ENCODE data around the gene ANKEF1.
A peak's percentile ranks its signal among the peaks of the same experiment; 100 is the strongest.

The ANKEF1 gene

GRCh38 chr20:10007747-10008146, 27.0 kb upstream of the ANKEF1 start:
- no peaks in the 10 kb centered on the region for H3K9me2 ChIP-seq (replicated peaks; ENCODE audit: control insufficient read depth, low read length)
- TF ChIP-seq, protein P1, sequence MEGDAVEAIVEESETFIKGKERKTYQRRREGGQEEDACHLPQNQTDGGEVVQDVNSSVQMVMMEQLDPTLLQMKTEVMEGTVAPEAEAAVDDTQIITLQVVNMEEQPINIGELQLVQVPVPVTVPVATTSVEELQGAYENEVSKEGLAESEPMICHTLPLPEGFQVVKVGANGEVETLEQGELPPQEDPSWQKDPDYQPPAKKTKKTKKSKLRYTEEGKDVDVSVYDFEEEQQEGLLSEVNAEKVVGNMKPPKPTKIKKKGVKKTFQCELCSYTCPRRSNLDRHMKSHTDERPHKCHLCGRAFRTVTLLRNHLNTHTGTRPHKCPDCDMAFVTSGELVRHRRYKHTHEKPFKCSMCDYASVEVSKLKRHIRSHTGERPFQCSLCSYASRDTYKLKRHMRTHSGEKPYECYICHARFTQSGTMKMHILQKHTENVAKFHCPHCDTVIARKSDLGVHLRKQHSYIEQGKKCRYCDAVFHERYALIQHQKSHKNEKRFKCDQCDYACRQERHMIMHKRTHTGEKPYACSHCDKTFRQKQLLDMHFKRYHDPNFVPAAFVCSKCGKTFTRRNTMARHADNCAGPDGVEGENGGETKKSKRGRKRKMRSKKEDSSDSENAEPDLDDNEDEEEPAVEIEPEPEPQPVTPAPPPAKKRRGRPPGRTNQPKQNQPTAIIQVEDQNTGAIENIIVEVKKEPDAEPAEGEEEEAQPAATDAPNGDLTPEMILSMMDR (IDR thresholded peaks at IDR 0.05; ENCODE audit: low read depth, low read length, poor library complexity, severe bottlenecking): no peak
- no peak for TF ChIP-seq EZH2phosphoT487 (IDR thresholded peaks at IDR 0.05; ENCODE audit: borderline replicate concordance, low read length)
- H3K9me3 ChIP-seq (ENCODE audit: control insufficient read depth, insufficient read depth, low read length): no peaks in the 10 kb centered on the region
- no peak overlapping the region for H3K4me3 ChIP-seq (ENCODE audit: low read length)
- no peaks in the 10 kb centered on the region for H4K20me1 ChIP-seq (ENCODE audit: control insufficient read depth, insufficient read depth, low read depth, low read length)
- H3K79me2 ChIP-seq (ENCODE audit: control insufficient read depth, low read length): no peaks in the 10 kb centered on the region
- peak overlapping the region; percentile 27 for H3K27ac ChIP-seq (ENCODE audit: low read depth, low read length)
- H3K36me3 ChIP-seq (ENCODE audit: control insufficient read depth, low read length): no peaks in the 10 kb centered on the region
- no peaks in the 10 kb centered on the region for H3F3A ChIP-seq (ENCODE audit: control insufficient read depth, insufficient read depth)
- no peaks in the 10 kb centered on the region for H3K27me3 ChIP-seq (ENCODE audit: control insufficient read depth, low read length)
- H3K4me2 ChIP-seq (ENCODE audit: low read length): peak overlapping the region; percentile 20
- H3K4me1 ChIP-seq (ENCODE audit: control insufficient read depth, low read length): peaks cover 17% of the 10 kb centered on the region

DNA sequence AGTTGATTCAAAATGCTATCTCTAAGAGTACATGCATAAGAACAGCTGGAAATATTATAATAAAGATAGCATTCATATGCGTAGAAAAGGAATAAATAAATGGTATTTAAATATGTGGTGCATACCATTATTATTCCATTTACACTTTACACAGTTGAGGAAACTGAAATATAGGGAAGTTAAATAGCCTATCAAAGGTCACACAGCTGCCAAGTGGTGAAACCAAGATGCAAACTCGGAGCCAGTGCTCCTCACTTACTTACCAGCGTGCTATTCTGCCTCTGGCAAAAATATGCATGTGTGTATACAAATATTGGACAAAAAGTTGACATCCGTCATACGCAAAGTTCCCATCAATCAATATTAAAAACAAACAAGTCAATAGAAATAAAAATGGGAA, 22.3 kb upstream of the ANKEF1 start:
- H3K36me3 ChIP-seq (ENCODE audit: control insufficient read depth, low read length): no peaks in the 10 kb centered on the region
- H3K9me3 ChIP-seq (ENCODE audit: control insufficient read depth, insufficient read depth, low read length): no peaks in the 10 kb centered on the region
- no peaks in the 10 kb centered on the region for H3K27me3 ChIP-seq (ENCODE audit: control insufficient read depth, low read length)
- H3K9me2 ChIP-seq (replicated peaks; ENCODE audit: control insufficient read depth, low read length): no peaks in the 10 kb centered on the region
- no peaks in the 10 kb centered on the region for H3K79me2 ChIP-seq (ENCODE audit: control insufficient read depth, low read length)
- no peak for TF ChIP-seq EZH2phosphoT487 (IDR thresholded peaks at IDR 0.05; ENCODE audit: borderline replicate concordance, low read length)
- TF ChIP-seq, protein P1 (IDR thresholded peaks at IDR 0.05; ENCODE audit: low read depth, low read length, poor library complexity, severe bottlenecking): no peak
- no peak overlapping the region for H3K4me3 ChIP-seq (ENCODE audit: low read length)
- H3K4me2 ChIP-seq (ENCODE audit: low read length): no peak overlapping the region
- no peaks in the 10 kb centered on the region for H4K20me1 ChIP-seq (ENCODE audit: control insufficient read depth, insufficient read depth, low read depth, low read length)
- H3F3A ChIP-seq (ENCODE audit: control insufficient read depth, insufficient read depth): no peaks in the 10 kb centered on the region
- H3K4me1 ChIP-seq (ENCODE audit: control insufficient read depth, low read length): peaks cover 14% of the 10 kb centered on the region
- no peak overlapping the region for H3K27ac ChIP-seq (ENCODE audit: low read depth, low read length)

DNA sequence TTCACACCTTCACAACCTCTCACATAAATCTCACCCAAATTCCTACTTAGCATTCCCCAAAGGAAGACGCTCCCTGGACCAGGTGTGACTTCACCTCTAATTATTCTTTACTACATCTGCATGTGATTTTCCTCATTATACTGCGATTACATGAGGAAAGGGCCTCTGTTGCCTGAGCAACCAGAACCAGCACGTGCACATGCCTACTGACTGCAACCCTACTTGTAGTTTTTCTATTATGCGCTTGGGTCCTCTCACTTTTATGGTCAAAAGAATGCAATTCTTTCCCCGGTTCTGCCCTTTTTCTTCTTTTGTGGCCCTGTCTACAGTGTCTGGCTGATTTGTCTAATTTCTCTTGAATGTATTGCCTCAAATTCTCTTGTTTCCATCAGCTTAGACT, 20.4 kb upstream of the ANKEF1 start:
- Histone ChIP-seq H3K4me1 (ENCODE audit: control insufficient read depth, low read length) (peaks cover 4% of the 10 kb centered on the region; the same call in 1 of the 2 replicates), H3K27me3 (ENCODE audit: control insufficient read depth, low read length) (0 out of 2 replicates have a peak, but pooled peaks cover 3% of the 10 kb centered on the region), H3F3A (ENCODE audit: control insufficient read depth, insufficient read depth) (no peaks in the 10 kb centered on the region), H4K20me1 (ENCODE audit: control insufficient read depth, insufficient read depth, low read depth, low read length) (no peaks in the 10 kb centered on the region), H3K36me3 (ENCODE audit: control insufficient read depth, low read length) (no peaks in the 10 kb centered on the region), H3K4me2 (ENCODE audit: low read length) (no peak overlapping the region), H3K27ac (ENCODE audit: low read depth, low read length) (no peak overlapping the region), H3K4me3 (ENCODE audit: low read length) (no peak overlapping the region), H3K9me3 (ENCODE audit: control insufficient read depth, insufficient read depth, low read length) (no peaks in the 10 kb centered on the region), H3K79me2 (ENCODE audit: control insufficient read depth, low read length) (no peaks in the 10 kb centered on the region), H3K9me2 (replicated peaks; ENCODE audit: control insufficient read depth, low read length) (no peaks in the 10 kb centered on the region)
- TF ChIP-seq, protein P1 (IDR thresholded peaks at IDR 0.05; ENCODE audit: low read depth, low read length, poor library complexity, severe bottlenecking): no peak
- no peak for TF ChIP-seq EZH2phosphoT487 (IDR thresholded peaks at IDR 0.05; ENCODE audit: borderline replicate concordance, low read length)
